ENCODE results near the gene HDAC8.
A peak's percentile ranks its signal among the peaks of the same experiment; 100 is the strongest.

HDAC8 gene

GRCh38 chrX:72304877-72305276, 267.8 kb downstream of the HDAC8 start:
- no peaks in the 10 kb centered on the region for H3K9me3 Mint-ChIP-seq
- no peak overlapping the region for H3K27ac Mint-ChIP-seq (ENCODE audit: low read depth)
- ATAC-seq (replicated peaks; ENCODE audit: extremely low read depth, poor library complexity, severe bottlenecking), result no peak
- peak overlapping the region; percentile 78 for H3K4me3 Mint-ChIP-seq
- H3K4me1 Mint-ChIP-seq, result peaks cover 19% of the 10 kb centered on the region
- no peaks in the 10 kb centered on the region for H3K36me3 Mint-ChIP-seq (ENCODE audit: insufficient read depth)
- peaks cover 76% of the 10 kb centered on the region for H3K27me3 Mint-ChIP-seq
- no peak for DNase-seq (ENCODE audit: low spot score in 2 of 2)

- no peaks in the 10 kb centered on the region for H3K9me3 Mint-ChIP-seq
- H3K27ac Mint-ChIP-seq (ENCODE audit: low read depth), result no peak overlapping the region
- ATAC-seq (replicated peaks; ENCODE audit: extremely low read depth, poor library complexity, severe bottlenecking), result no peak
These were observed 270.9 kb downstream of the HDAC8 start for GRCh38 chrX:72301781-72302180.

GRCh38 chrX:72299891-72300630, 272.6 kb downstream of the HDAC8 start:
- H3K9me3 Mint-ChIP-seq, result no peaks in the 10 kb centered on the region
- H3K36me3 Mint-ChIP-seq (ENCODE audit: insufficient read depth), result no peaks in the 10 kb centered on the region
- H3K27me3 Mint-ChIP-seq, result peaks cover 93% of the 10 kb centered on the region
- H3K27ac Mint-ChIP-seq (ENCODE audit: low read depth), result no peak overlapping the region
- no peak for DNase-seq (ENCODE audit: low spot score in 2 of 2)
- no peak overlapping the region for H3K4me3 Mint-ChIP-seq
- H3K4me1 Mint-ChIP-seq, result no peaks in the 10 kb centered on the region
- ATAC-seq (replicated peaks; ENCODE audit: extremely low read depth, poor library complexity, severe bottlenecking), result no peak

More at GRCh38 chrX:72301781-72302180, 270.9 kb downstream of the HDAC8 start:
- no peak for DNase-seq (ENCODE audit: low spot score in 2 of 2)
- H3K36me3 Mint-ChIP-seq (ENCODE audit: insufficient read depth), result no peaks in the 10 kb centered on the region
- no peak overlapping the region for H3K4me3 Mint-ChIP-seq
- peaks cover 1% of the 10 kb centered on the region for H3K4me1 Mint-ChIP-seq
- peaks cover 87% of the 10 kb centered on the region for H3K27me3 Mint-ChIP-seq

GRCh38 chrX:72297953-72298730, 274.5 kb downstream of the HDAC8 start:
- Mint-ChIP-seq H3K4me3 (no peak overlapping the region), H3K9me3 (no peaks in the 10 kb centered on the region), H3K27me3 (peaks cover 78% of the 10 kb centered on the region), H3K27ac (ENCODE audit: low read depth) (no peak overlapping the region), H3K36me3 (ENCODE audit: insufficient read depth) (no peaks in the 10 kb centered on the region), H3K4me1 (no peaks in the 10 kb centered on the region)
- no peak for DNase-seq (ENCODE audit: low spot score in 2 of 2)
- ATAC-seq (replicated peaks; ENCODE audit: extremely low read depth, poor library complexity, severe bottlenecking), result no peak

- ATAC-seq (replicated peaks; ENCODE audit: extremely low read depth, poor library complexity, severe bottlenecking), result no peak
- DNase-seq (ENCODE audit: low spot score in 2 of 2), result no peak
- Mint-ChIP-seq H3K27ac (ENCODE audit: low read depth) (no peak overlapping the region), H3K4me3 (no peak overlapping the region), H3K4me1 (no peaks in the 10 kb centered on the region), H3K36me3 (ENCODE audit: insufficient read depth) (no peaks in the 10 kb centered on the region), H3K9me3 (no peaks in the 10 kb centered on the region), H3K27me3 (peaks cover 78% of the 10 kb centered on the region)
These were observed 275.7 kb downstream of the HDAC8 start for GRCh38 chrX:72296991-72297390.

GRCh38 chrX:72295745-72296144, 276.9 kb downstream of the HDAC8 start:
- H3K27me3 Mint-ChIP-seq, result peaks cover 69% of the 10 kb centered on the region

GRCh38 chrX:72294497-72294896, 278.1 kb downstream of the HDAC8 start:
- ATAC-seq (replicated peaks; ENCODE audit: extremely low read depth, poor library complexity, severe bottlenecking), result no peak
- no peak overlapping the region for H3K4me3 Mint-ChIP-seq
- H3K9me3 Mint-ChIP-seq, result no peaks in the 10 kb centered on the region
- H3K27ac Mint-ChIP-seq (ENCODE audit: low read depth), result no peak overlapping the region
- H3K36me3 Mint-ChIP-seq (ENCODE audit: insufficient read depth), result no peaks in the 10 kb centered on the region
- no peaks in the 10 kb centered on the region for H3K4me1 Mint-ChIP-seq
- peaks cover 63% of the 10 kb centered on the region for H3K27me3 Mint-ChIP-seq
- DNase-seq (ENCODE audit: low spot score in 2 of 2), result no peak

More at GRCh38 chrX:72295745-72296144, 276.9 kb downstream of the HDAC8 start:
- Mint-ChIP-seq H3K4me1 (no peaks in the 10 kb centered on the region), H3K36me3 (ENCODE audit: insufficient read depth) (no peaks in the 10 kb centered on the region), H3K27ac (ENCODE audit: low read depth) (no peak overlapping the region), H3K9me3 (no peaks in the 10 kb centered on the region), H3K4me3 (no peak overlapping the region)
- ATAC-seq (replicated peaks; ENCODE audit: extremely low read depth, poor library complexity, severe bottlenecking), result no peak
- DNase-seq (ENCODE audit: low spot score in 2 of 2), result no peak

GRCh38 chrX:72282302-72282701, 290.3 kb downstream of the HDAC8 start:
- Mint-ChIP-seq H3K36me3 (ENCODE audit: insufficient read depth) (no peaks in the 10 kb centered on the region), H3K27ac (ENCODE audit: low read depth) (no peak overlapping the region), H3K27me3 (peaks cover 11% of the 10 kb centered on the region), H3K4me1 (no peaks in the 10 kb centered on the region), H3K4me3 (no peak overlapping the region), H3K9me3 (no peaks in the 10 kb centered on the region)
- no peak for DNase-seq (ENCODE audit: low spot score in 2 of 2)
- no peak for ATAC-seq (replicated peaks; ENCODE audit: extremely low read depth, poor library complexity, severe bottlenecking)

GRCh38 chrX:72280321-72280845, 292.3 kb downstream of the HDAC8 start:
- Mint-ChIP-seq H3K36me3 (ENCODE audit: insufficient read depth) (peaks cover 11% of the 10 kb centered on the region), H3K27ac (ENCODE audit: low read depth) (no peak overlapping the region), H3K4me1 (peaks cover 6% of the 10 kb centered on the region), H3K4me3 (no peak overlapping the region), H3K27me3 (peaks cover 11% of the 10 kb centered on the region), H3K9me3 (no peaks in the 10 kb centered on the region)
- DNase-seq (ENCODE audit: low spot score in 2 of 2), result no peak
- ATAC-seq (replicated peaks; ENCODE audit: extremely low read depth, poor library complexity, severe bottlenecking), result no peak
